HuH-7 (cell line): ENCODE measurements around the gene SPDYC.

Experiments used
- DNase-seq: peaks from one replicate; pipeline ENCODE4 v3.0.0; 2011; ENCODE audit warnings: low spot score

Gene SPDYC

DNA sequence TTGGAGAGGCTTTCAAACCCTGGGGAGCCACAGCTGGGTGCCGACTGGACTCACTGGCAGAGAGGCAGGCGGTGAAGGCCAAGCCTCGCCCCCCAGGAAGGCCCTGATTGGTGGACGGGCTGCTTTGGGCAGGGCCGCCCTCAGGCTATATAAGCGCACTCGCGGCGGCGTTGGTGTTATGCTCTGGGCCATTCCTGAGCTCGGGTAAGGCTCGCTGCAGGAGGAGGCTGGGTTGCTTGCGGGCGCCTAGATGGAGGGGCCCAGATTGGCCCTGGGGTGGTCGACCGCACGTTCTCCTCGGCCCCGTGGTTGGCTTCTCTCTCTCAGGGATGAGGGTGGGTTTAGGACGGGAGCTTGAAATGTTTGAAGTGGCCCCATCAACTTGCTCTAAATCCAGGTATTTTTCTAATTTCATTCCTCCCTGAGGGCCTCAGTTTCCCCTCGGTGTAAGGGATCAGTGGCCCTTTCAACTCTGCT, at the start of gene SPDYC:
Gene SPDYC, plus strand, starts transcription at position 176 of the 477 bp plus-strand sequence. CDS start 1,125 bp downstream, outside the sequence.
- DNase-seq = no peak

DNA sequence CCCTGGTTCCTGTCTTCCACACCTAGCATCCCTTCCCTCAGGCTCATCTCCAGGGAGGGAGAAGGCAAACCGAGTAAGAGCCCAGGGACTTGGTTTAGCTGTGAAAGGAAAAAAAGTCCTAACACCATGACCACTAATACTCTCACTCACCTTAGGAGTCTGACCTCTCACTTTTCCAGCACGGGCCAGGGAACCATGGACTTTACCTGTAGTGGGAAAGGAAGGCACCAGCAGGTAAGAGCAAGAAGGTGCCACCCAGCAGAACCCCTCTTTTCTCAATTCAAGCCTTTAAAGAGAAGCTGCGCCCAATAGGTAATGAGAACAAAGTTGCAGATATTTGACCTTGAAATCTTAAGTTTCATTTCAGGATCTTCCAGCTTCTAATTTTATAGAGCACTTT, 49.2 kb upstream of the SPDYC start:
- no peak for DNase-seq

- DNase-seq = no peak
These were observed 48.6 kb upstream of the SPDYC start for GRCh38 chr11:65121447-65121864.

GRCh38 chr11:65121865-65122696, 48.0 kb upstream of the SPDYC start, which contains the start of the genes FAU and MRPL49:
Gene FAU, minus strand, starts transcription at chr11:65122134. Its CDS starts 321 bp downstream, at chr11:65121813.
Gene MRPL49, plus strand, starts transcription at chr11:65122321. Its CDS starts 26 bp downstream, at chr11:65122347.
- DNase-seq = peak; percentile 92

DNA sequence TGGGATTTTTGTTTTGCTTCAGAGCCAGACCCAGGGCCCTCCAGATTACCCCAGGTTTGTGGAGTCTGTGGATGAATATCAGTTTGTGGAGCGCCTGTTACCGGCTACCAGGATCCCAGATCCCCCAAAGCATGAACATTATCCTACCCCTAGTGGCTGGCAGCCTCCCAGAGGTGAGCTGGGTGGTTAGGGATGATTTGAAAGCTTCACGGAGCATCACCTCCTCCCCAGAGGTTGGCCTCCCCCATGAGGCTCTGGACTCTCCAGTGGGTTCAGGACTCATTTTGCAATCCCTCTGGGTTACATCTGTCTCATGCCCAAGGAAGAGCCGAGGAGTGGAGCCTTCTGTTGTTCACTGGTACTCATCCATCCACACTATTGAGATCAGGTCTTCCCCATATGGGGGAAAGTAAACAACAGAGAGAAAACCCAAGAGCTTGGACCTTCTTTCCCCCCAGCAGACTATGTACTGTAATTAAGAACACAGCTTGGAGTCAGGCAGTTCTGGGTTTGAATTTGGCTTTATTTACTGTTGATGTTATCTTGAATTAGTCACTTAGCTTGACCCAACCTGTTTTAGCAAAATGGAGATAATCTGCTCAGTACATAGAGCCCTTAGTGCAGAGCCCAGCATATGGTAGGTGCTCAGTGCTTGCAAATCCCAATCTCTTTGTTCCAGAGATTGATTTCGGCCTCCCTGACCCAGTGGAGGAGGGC, 45.4 kb upstream of the SPDYC start:
- no peak for DNase-seq

DNA sequence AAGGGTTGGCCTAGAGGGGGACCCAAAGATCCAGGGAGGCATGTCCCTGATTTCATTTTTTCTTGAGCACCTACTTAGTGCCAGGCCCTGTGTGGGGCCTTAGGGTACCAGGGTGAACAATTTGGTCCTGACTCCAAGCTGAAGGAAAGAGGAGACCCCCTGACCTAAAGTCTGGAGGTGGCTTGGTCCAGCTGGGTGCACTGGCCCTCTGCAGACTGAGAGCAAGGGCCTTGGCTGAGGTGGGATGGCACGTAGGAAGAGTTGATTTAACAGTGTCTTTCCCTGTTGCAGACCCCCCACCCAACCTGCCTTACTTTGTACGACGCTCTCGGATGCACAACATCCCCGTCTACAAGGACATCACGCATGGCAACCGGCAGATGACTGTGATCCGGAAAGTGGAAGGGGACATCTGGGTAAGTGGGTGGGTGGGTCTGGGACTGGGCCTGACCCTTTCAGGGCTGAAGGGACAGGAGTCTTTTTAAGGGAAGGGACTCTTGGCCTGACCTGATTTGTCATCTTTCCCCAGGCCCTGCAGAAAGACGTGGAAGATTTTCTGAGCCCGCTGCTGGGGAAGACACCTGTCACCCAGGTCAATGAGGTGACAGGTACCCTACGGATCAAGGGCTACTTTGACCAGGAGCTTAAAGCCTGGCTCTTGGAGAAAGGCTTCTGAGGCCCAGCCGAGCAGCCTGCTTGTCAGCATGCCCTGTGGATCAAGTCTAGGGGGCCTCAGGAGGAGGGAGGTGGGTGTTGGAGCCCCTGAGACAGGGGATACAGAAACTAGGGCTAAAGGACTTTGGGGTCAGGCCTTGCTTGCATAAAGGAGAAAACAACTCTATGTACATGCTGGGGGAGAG, 44.6 kb upstream of the SPDYC start:
- no peak for DNase-seq

DNA sequence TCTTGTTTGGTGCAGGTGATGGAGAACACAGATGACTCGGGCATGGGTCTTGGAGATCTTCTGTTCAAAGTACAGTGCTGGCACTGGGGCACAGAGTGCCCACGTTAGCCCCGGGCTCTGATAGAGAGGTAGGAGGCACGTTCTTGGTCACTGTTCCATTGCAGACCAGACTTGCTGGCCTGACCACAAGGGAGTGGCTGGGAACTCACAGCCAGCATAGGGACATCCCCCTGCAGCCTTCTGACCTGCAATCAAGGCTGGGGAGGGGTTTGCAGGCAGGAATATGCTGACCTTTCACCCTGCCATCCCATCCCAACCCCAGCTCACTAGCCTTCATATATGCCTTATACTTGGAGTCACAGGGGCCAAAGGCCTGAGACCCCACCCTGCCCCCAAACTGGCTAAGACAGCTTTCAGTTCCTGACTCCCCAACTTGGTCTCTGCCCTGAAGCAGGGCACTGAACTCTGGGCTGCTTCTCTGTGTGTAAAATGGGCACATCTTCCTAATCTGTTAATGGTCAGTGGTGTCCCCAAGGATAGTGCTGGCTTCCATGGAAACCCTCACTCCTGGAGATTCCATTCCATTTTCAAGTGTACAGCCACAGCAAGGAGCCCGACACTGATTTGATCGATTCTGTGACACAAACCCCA, 43.3 kb upstream of the SPDYC start:
- no peak for DNase-seq

DNA sequence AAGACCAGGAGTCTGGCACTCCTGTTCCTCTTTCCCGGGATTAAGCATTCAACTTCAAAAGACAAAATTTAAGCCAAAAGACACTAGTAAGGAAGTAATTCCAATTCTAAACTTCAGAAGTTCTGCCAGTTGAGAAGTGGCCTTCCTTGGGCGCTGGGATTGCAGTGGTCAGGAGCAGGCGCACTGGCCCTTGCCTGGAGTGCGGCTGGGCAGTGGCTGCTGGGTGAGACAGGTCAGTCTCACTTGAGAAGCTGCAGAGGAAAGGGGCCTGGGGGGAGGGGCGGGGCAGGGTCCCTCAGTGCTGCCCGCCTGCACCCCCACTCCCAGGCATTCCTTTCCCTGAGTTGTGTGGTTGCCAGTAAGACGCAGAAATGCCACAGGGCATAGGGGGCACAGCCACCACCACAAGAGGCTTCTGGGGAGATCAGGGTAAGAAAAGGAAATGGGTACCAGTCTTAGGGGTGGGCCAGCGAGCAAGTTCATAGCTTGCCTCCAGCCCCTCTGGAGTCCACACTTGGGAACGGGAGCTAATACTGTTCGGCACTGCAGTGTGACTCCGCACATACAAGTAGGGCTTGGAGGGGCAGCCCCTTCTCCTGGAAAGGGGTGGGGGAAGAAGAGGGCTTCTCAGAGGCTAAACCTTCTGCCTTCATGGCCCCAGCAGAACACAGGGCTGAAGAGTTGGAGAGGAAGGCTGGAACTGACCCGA, 42.4 kb upstream of the SPDYC start:
- no peak for DNase-seq

DNA sequence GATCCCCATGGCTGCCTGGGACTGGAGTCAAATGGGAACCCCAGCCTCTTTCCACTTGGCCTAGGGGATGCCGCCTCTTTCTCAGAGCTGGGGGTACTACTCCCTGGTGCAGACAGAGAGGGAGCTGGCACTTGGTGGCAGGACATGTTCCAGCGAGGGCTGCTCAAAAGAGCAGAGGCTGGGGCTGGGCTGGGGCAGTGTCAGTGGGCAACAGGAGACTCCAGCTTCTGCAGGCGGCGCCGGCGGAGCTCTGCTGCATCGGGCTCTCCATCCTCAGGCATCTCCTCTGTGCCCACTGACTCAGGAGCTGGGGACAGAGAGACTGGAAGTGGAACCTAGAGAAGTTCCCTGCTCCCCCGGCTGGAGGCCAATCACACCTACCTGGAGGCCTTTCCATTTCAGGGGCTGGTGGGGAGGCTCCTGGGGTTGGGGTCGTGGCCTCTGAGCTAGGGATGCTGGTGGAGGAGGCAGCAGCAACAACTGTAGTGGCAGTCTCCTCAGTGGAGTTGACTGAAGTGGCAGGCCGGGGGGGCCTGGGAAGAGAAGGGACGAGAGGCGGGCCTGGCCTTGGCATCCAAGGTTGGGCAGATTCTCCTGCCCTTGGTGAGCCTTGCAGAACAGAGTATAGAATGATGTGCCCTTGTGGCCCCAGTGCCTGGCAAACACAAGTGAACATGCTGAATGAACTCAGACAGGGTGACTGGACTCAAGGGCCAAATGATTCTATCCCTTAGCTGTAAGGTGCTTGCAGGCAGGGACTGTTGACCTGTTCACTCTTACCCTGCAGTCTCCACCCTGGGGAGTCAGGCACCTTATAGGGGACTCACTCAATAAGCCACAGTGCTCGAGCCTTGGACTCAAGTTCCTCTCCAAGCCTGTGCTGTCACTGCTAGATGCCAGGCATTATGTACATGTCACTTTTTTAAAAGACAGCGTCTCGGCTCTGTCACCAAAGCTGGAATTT, 41.6 kb upstream of the SPDYC start:
- DNase-seq = no peak

DNA sequence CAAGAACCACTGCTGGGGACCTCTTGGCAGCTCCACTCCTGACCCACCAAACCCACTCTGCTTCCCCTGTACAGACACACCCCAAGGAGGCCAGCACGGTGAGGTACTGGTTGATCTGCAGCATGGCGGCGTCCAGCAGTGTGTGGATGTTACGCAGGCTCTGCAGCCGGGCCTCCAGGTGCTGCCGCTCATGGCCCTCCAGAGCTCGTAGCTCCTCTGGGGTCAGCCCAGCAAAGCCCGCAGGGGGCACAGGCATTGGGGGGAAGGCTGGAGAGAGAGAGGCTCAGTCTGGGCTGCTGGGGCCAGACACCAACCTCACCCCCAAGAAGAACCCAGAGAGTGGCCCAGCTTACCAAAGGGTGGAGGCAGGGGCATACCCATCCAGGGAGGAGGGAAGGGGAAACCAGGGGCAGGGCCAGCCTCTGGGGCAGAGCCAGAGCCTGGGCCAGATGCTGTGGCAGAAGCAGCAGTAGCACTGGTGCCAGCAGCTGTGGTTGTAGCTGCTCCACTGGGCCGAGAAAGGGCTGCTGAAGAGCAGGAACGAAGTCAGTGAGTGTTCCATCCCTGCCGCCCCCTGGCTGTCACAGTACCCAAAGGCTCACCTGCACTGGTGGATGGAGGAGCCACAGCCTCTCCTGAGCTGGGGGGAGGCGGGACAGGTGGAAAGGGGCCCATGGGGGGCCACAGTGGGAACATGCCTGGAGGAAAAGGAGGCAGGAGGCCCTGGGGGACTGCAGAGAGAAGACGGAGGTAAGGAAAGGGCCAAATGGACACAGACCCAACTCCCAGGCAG, 40.2 kb upstream of the SPDYC start:
- DNase-seq = no peak

GRCh38 chr11:65130631-65131416, 39.2 kb upstream of the SPDYC start:
- no peak for DNase-seq

- no peak for DNase-seq
These were observed 38.6 kb upstream of the SPDYC start for GRCh38 chr11:65131417-65131776.

GRCh38 chr11:65131895-65132237, 38.2 kb upstream of the SPDYC start:
- DNase-seq = no peak

- DNase-seq = no peak
These were observed 37.6 kb upstream of the SPDYC start for GRCh38 chr11:65132238-65132987.

GRCh38 chr11:65132988-65133700, 36.9 kb upstream of the SPDYC start:
- DNase-seq = no peak

DNA sequence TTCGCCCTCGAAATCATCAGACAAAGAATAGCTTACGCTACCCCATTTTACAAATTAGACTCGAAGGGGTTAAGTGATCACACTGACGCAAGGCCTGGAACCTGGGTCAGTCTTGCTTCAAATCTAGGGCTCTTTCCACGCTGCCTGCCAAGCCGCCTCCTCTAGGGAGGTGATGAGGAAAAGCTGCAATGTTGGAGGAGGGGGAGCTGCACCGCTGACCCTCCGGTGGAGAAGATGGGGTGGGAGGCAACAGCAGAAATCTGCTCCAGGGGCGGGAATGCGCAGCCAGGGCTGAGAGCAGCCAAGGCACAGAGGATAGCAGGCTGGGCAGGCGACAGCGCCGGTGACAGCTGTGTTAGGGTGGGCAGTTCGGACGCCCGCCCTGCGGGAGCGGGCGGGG, 36.3 kb upstream of the SPDYC start:
- DNase-seq = no peak
